C4-2B (cell line): ENCODE measurements around the gene TGFB1.

ENCODE experiments used
- CTCF ChIP-seq: fragments of 450-650 bp; conservative IDR thresholded peaks from 2 replicates; pipeline ENCODE4 v1.5.1; 2017; ENCODE audit warnings: mild to moderate bottlenecking
- ZFX ChIP-seq: fragments of 450-650 bp; IDR thresholded peaks from 2 replicates; pipeline ENCODE4 v1.6.1; 2017

- TF ChIP-seq CTCF (no peak), ZFX (no peak)
Measured at GRCh38 chr19:41392775-41393174, 39.1 kb upstream of the TGFB1 start.
